Measurements from ENCODE around the gene STOM. TPM values are rescaled to one million over a fixed set of nuclear protein-coding genes. Genes with fewer than 3 reads are reported as not detected.

STOM gene
- total RNA-seq, 1 experiment from 2014 or later, result 33.1 TPM

DNA sequence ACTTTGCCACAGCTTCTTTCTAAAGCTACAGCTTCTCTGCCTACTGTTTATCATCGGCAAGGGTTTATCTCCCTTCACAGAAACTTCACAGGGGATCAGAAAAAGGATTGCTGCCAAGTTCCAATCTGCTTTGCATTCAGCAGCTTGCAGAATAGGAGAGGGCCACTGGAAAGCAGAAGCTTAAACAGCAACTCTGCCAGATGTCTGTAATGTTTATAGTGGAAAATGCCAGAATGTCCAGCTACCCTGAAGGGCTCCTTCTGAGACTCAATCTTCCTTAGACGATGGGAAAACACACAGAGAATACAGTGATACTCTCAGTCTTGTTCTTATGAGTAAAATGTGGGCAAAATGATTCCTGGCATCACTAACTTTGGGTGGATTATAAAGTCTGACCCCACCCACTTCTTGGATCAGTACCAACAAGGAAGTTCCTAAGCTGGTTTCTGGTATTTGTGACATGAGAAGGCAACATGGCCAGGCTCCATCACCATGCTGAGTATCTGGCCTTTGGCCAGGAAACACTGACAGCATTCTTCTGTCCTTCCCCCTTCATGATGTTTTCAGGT lies 19.0 kb downstream of the STOM start:
- Mint-ChIP-seq H3K27me3 (ENCODE audit: insufficient read depth, unreplicated experiment) (no peaks in the 10 kb centered on the region), H3K36me3 (ENCODE audit: insufficient read depth, unreplicated experiment) (peaks cover 2% of the 10 kb centered on the region), H3K27ac (ENCODE audit: unreplicated experiment) (no peak overlapping the region), H3K9me3 (ENCODE audit: unreplicated experiment) (no peaks in the 10 kb centered on the region), H3K4me3 (ENCODE audit: unreplicated experiment) (no peak overlapping the region), H3K4me1 (ENCODE audit: low read depth, unreplicated experiment) (peaks cover 9% of the 10 kb centered on the region)
- intact Hi-C loops (cut with micrococcal nuclease; ENCODE audit: unreplicated experiment), result no loop called here
- CTCF ChIA-PET, result interaction anchor here (0.7 kb wide), 1 partner anchor 17 kb away, joined by 3 read pairs; no protein-coding TSS in a partner anchor
- DNase-seq, result no peak
- TF ChIP-seq, protein P1, sequence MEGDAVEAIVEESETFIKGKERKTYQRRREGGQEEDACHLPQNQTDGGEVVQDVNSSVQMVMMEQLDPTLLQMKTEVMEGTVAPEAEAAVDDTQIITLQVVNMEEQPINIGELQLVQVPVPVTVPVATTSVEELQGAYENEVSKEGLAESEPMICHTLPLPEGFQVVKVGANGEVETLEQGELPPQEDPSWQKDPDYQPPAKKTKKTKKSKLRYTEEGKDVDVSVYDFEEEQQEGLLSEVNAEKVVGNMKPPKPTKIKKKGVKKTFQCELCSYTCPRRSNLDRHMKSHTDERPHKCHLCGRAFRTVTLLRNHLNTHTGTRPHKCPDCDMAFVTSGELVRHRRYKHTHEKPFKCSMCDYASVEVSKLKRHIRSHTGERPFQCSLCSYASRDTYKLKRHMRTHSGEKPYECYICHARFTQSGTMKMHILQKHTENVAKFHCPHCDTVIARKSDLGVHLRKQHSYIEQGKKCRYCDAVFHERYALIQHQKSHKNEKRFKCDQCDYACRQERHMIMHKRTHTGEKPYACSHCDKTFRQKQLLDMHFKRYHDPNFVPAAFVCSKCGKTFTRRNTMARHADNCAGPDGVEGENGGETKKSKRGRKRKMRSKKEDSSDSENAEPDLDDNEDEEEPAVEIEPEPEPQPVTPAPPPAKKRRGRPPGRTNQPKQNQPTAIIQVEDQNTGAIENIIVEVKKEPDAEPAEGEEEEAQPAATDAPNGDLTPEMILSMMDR (IDR thresholded peaks at IDR 0.05; ENCODE audit: insufficient read depth in 1 of 2, low read depth in 1 of 2, low read length in 1 of 2, severe bottlenecking in 1 of 2, unreplicated experiment in 1 of 2), result no peak
- no peaks in the 10 kb centered on the region for H3K27me3 ChIP-seq (replicated peaks; ENCODE audit: control insufficient read depth, insufficient read depth, low read length)
- H3K4me3 ChIP-seq (ENCODE audit: low read depth, low read length), result no peak overlapping the region
- BruUV-seq (replicated peaks), result no TSS peak
- H3K9me3 ChIP-seq, result no peaks in the 10 kb centered on the region
- no peaks in the 10 kb centered on the region for H3K4me1 ChIP-seq
- H3K36me3 ChIP-seq (ENCODE audit: control insufficient read depth, insufficient read depth, low read length), result no peaks in the 10 kb centered on the region
- POLR2A ChIA-PET, result no interaction called here

GRCh38 chr9:121350036-121350435 lies 20.0 kb downstream of the STOM start:
- Histone ChIP-seq H3K36me3 (ENCODE audit: control insufficient read depth, insufficient read depth, low read length) (no peaks in the 10 kb centered on the region), H3K4me3 (ENCODE audit: low read depth, low read length) (no peak overlapping the region), H3K27me3 (replicated peaks; ENCODE audit: control insufficient read depth, insufficient read depth, low read length) (no peaks in the 10 kb centered on the region), H3K9me3 (no peaks in the 10 kb centered on the region), H3K4me1 (no peaks in the 10 kb centered on the region)
- BruUV-seq (replicated peaks), result no TSS peak
- TF ChIP-seq, protein P1 (IDR thresholded peaks at IDR 0.05; ENCODE audit: insufficient read depth in 1 of 2, low read depth in 1 of 2, low read length in 1 of 2, severe bottlenecking in 1 of 2, unreplicated experiment in 1 of 2), result no peak
- ChIA-PET POLR2A (no interaction called here), CTCF (no interaction called here)
- DNase-seq, result no peak
- no peaks in the 10 kb centered on the region for H3K9me3 Mint-ChIP-seq (ENCODE audit: unreplicated experiment)
- no peak overlapping the region for H3K27ac Mint-ChIP-seq (ENCODE audit: unreplicated experiment)
- intact Hi-C loops (cut with micrococcal nuclease; ENCODE audit: unreplicated experiment), result no loop called here
- H3K27me3 Mint-ChIP-seq (ENCODE audit: insufficient read depth, unreplicated experiment), result no peaks in the 10 kb centered on the region
- H3K4me3 Mint-ChIP-seq (ENCODE audit: unreplicated experiment), result no peak overlapping the region
- peaks cover 6% of the 10 kb centered on the region for H3K4me1 Mint-ChIP-seq (ENCODE audit: low read depth, unreplicated experiment)
- H3K36me3 Mint-ChIP-seq (ENCODE audit: insufficient read depth, unreplicated experiment), result no peaks in the 10 kb centered on the region

- Mint-ChIP-seq H3K4me1 (ENCODE audit: low read depth, unreplicated experiment) (peaks cover 6% of the 10 kb centered on the region), H3K4me3 (ENCODE audit: unreplicated experiment) (no peak overlapping the region), H3K36me3 (ENCODE audit: insufficient read depth, unreplicated experiment) (no peaks in the 10 kb centered on the region), H3K27me3 (ENCODE audit: insufficient read depth, unreplicated experiment) (no peaks in the 10 kb centered on the region), H3K9me3 (ENCODE audit: unreplicated experiment) (no peaks in the 10 kb centered on the region), H3K27ac (ENCODE audit: unreplicated experiment) (no peak overlapping the region)
- DNase-seq, result no peak
- no peaks in the 10 kb centered on the region for H3K4me1 ChIP-seq
- no peak overlapping the region for H3K4me3 ChIP-seq (ENCODE audit: low read depth, low read length)
- CTCF ChIA-PET, result no interaction called here
- intact Hi-C loops (cut with micrococcal nuclease; ENCODE audit: unreplicated experiment), result no loop called here
- BruUV-seq (replicated peaks), result no TSS peak
- no peaks in the 10 kb centered on the region for H3K36me3 ChIP-seq (ENCODE audit: control insufficient read depth, insufficient read depth, low read length)
- no peaks in the 10 kb centered on the region for H3K9me3 ChIP-seq
- POLR2A ChIA-PET, result no interaction called here
- TF ChIP-seq, protein P1 (IDR thresholded peaks at IDR 0.05; ENCODE audit: insufficient read depth in 1 of 2, low read depth in 1 of 2, low read length in 1 of 2, severe bottlenecking in 1 of 2, unreplicated experiment in 1 of 2), result no peak
- no peaks in the 10 kb centered on the region for H3K27me3 ChIP-seq (replicated peaks; ENCODE audit: control insufficient read depth, insufficient read depth, low read length)
These were observed 21.0 kb downstream of the STOM start for GRCh38 chr9:121349009-121349408.
